GM21786 (cell line): Measurements from ENCODE around the gene HTR6.
"Not testable (repeated sequence)": the region's sequence is repeated elsewhere in the genome, so short reads cannot be mapped to it uniquely, and the experiment has no call there.

Experiments
- ATAC-seq: cut with Tn5 transposase; IDR thresholded peaks from one replicate; pipeline ENCODE4 v1.9.1; 2021; ENCODE audit not compliant: unreplicated experiment

The HTR6 gene

GRCh38 chr1:19664453-19665185 is at the start of gene HTR6:
Gene HTR6 (plus strand): TSS chr1:19664875. CDS start chr1:19665754, 879 bp downstream.
- ATAC-seq: no peak

- no peak for ATAC-seq
These were observed 49.2 kb upstream of the HTR6 start for GRCh38 chr1:19615438-19615837.

DNA sequence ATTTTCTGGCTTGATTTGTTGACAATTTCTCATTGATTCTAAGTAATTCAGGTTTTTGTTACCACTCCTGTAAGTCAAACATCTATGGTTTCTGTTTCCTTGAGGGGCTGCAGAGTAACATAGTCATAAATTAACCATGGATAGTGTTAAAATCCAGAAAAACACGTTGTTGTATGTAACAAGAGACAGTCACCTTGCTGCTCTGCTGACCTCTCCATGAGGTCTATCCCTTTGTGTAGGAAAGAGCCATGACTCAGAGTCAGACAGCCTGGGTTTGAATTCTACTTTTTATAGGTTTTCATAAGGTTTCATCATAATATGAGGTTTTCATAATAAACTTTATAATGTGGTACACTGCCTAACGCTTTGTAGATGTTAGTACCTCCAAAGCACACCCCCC is 48.2 kb upstream of the HTR6 start:
- ATAC-seq: no peak

DNA sequence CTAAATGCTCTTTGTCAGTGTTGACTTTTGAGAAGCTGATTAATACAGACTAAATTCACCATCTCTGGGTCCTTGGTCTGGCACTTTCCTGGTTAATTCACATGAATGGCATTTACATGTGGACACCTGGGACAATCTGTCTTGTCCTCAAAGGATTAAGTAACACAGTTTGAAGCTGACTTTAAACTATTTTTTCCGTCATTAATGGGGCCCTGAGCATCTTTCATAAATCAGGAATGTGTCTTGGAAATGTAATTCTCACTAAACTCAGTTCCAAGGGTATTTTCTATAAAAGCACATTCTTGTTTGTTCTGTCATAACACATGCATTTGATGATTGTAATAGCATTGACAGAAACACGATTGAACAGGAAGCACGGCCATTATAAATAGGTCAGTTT is 47.3 kb upstream of the HTR6 start:
- ATAC-seq: no peak

DNA sequence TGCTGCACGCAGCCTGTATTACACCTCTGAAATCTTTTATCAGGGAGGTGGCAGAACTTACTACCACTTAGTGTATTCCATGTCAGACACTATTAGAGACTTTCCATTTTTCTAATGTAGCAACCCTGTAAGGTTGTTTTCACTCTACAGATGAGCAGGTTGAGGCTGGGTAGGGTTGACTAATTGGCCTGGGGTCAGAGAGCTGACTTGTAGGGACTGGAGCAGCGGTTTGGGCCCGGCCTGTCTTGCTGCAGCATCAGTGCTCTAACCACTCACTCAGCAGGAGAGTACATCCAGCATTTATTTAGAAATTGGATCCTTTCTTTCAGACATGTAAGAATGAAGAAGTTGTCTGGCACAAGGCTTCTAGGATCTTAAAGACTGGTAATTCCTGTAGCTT is 46.2 kb upstream of the HTR6 start:
- no peak for ATAC-seq

- no peak for ATAC-seq
These were observed 44.8 kb upstream of the HTR6 start for GRCh38 chr1:19619697-19620384.

DNA sequence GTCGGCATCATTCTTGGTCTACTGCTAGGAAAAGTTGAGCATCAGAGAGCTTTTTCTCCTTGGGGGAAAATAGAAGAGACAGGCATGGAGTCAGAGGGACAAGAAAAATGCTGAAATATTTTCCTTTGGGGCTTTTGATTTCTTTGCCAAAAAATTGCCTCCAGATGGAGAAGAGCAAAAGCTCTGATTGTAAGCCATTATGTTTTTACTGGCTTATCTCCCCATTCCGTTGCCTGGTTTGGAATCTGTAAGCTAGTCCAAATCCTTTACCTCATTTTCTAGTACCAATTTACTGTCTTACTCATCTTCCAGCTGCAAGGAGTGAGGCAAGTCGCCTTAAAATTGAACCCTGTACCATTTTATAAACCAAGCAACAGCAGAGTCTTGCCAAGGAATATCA is 43.9 kb upstream of the HTR6 start:
- ATAC-seq: no peak

DNA sequence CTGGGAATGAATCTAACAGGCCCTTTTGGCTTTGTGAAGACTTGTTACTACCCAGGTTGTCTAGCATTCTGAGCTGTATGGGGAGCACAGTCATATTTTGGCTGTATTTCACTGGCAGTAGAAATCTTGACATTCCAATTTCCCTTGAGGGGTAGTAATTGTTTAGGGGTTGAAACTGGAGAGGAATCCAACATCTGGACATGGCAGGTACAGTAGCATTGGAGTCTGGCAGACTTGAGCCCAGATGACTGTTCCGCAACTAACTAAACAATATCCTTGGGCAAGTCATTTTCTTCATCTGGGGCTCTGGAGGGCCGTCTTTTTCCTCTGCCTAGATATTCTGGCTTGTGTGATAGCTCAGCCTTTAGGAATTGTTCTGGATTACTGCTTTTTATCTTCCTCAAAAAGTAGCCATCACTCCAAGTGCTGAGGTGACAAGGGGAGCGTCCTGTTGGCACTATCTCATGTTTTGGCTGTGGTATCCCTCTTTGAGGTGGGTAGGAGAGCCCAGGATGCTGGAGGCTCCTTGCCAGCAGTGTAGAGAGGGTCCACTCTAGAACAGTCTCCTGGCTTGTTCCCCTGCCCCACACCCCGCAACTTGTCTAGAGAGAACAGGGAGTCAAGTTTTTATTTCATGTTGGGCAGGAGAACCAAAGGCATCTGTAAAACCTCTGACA is 43.3 kb upstream of the HTR6 start:
- no peak for ATAC-seq

DNA sequence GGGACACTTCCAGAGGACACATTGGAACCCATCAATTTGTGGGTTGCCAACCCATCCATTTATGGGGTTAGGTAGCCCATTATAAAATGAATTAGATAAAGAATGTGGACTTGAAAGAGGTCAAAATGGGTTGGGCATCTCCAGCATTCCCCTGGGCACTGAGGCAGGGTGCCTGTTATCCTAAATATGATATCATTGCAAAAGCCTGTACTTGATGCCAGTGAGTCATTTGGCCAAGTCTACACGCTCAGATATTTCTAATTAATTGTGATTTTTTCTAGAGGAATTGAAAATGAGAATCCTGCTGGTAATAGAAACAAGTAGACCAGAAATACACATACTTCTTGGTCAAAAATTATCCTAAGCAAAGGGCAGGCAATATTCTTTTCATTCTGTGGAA is 42.5 kb upstream of the HTR6 start:
- no peak for ATAC-seq

DNA sequence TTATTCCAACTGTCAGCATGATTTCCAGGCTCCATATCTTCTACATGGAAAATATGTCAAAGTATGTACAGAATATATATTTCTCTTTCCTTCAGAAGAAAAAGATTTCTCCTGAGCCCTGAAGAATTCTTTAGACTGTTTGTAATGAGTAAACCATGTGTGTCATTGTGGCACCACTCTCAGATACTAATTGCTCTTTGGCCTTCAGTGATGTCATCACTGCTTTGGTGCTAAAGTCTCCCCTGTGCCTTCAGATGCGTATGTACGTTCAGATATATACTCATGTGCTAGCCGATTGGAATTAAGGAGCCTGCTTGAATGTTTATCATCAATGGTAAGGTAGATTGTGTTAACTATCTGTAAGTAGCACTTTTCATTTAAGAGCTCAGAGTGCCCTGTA is 41.2 kb upstream of the HTR6 start:
- ATAC-seq: no peak

GRCh38 chr1:19625291-19625937 is 39.3 kb upstream of the HTR6 start:
- no peak for ATAC-seq

DNA sequence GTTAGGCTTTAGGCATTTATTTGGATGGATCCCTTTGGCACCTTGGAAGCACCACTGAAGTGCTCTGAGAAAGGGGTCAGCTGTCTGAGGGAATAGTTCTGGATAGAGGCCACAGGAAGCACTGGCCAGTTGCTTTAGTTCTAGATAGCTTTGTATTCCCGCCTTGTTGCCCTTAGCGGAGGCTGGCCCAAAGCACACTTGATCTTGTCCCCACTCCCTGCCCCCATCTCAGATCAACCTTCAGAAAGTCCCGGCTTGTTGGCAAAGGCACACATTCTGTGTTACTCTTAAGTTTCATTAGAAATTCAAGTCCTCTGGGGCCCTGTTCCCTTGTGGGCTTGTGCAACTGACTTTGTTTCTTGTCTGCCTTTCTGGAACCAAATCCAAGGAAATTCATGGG is 35.8 kb upstream of the HTR6 start:
- no peak for ATAC-seq

- no peak for ATAC-seq
These were observed 35.3 kb upstream of the HTR6 start for GRCh38 chr1:19629357-19629756.

DNA sequence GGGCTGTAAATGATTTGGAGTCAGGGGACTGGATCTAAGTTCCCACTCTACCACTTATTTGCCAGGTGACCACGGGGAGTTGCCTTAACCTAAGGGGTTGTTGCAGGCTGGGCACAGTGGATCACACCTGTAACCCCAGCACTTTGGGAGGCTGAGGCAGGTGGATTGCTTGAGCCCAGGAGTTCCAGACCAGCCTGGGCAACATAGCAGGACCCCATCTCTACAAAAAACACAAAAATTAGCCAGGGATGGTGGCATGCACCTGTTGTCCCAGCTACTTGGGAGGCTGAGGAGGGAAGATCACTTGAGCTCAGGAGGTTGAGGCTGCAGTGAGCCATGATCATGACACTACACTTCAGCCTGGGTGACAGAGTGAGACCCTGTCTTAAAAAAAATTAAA is 34.5 kb upstream of the HTR6 start:
- not testable (repeated sequence) for ATAC-seq

DNA sequence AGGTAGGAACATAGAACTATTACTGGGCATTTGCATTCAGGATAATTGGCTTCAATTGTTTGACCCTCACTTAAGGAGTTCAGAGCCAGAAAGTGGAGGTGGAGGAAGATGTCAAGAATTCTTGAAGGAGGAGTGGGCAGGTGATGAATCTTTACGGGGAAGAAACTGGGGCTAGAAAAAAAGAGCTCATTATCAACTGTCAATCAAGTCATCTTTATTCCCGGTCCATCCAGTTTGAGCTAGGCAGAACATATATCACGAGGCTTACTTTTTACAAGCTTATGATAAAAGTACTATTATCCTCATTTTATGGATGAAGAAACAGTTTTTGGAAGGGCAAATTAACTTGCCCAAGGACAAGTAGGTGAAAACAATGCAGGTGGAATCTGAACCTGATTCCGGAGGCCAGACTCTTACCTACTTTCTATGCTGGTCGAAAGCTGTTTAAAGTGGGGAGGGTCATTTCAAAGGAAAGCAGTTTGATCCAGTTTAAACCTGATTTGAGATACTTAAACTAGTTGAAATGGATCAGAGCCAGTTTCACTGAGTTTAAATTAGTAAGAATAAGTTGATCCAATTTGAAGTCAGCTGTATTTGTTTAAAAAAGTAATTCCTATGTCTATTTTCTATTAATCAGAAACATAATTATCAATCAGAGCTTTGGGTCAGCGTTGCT is 33.8 kb upstream of the HTR6 start:
- no peak for ATAC-seq

GRCh38 chr1:19632211-19632610 is 32.5 kb upstream of the HTR6 start:
- no peak for ATAC-seq

- no peak for ATAC-seq
These were observed 31.6 kb upstream of the HTR6 start for GRCh38 chr1:19633106-19633505.

DNA sequence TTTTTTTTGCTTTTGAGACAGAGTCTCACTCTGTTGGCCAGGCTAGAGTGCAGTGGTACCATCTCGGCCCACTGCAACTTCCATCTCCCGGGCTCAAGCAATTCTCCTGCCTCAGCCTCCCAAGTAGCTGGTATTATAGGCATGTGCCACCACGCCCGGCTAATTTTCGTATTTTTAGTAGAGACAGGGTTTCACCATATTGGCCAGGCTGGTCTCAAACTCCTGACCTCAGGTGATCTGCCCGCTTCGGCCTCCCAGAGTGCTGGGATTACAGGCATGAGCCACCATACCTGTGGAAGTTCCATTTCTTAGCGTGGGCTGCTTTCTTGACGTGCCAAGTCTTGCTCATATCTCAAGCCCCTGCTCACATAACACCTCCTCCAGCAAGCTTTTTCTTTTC is 29.6 kb upstream of the HTR6 start:
- ATAC-seq: not testable (repeated sequence)

- ATAC-seq: no peak
These were observed 29.0 kb upstream of the HTR6 start for GRCh38 chr1:19635646-19636045.

GRCh38 chr1:19636065-19636464 is 28.6 kb upstream of the HTR6 start:
- no peak for ATAC-seq

DNA sequence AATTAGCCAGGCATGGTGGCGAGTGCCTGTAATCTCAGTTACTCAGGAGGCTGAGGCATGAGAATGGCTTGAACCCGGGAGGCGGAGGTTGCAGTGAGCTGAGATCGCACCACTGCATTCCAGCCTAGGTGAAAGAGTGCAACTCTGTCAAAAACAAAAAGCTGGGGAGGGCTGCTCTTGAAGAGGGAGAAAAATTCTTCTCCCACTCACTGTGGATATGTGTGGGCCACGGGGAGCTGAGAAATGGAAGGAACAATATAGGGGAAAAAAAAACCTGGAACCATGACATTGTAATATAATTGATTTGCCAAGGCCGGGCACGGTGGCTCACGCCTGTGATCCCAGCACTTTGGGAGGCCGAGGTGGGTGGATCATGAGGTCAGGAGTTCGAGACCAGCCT is 27.9 kb upstream of the HTR6 start:
- not testable (repeated sequence) for ATAC-seq
